Measurements from ENCODE around the gene INTS11.
A peak's percentile ranks its signal among the peaks of the same experiment; 100 is the strongest.

The INTS11 gene

DNA sequence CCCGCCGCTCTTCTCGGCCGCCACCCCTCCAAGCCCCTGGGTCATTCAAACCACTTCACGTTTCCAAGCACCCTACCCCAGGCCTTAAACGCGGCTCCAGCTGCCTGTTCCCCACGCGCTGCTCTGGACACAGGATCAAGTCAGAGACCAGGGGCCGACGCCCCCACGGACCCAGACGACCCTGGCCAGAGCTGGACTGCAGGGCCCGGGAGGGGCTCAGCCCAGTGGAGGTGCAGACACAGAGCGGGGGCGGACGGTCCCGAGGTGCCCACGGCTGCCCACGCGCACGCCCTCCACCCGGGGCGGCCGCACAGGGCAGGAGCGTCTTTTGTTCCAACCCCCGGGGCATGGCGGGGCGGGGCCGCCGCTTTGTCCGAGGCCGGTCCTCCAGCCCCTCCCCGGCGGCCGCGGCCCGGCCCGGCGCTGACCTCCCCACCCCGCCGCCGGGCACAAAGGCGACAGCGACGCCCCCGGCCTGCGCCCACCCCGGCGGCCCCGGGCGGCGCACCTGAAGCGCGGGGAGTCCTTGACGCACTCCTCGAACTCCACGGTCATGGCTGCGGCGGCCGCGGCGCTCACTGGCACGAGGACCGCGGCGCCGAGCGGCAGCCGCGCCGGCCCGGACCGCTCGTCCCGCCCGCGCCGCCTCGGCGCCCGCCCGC lies 17.1 kb downstream of the INTS11 start (continued):
- TF ChIP-seq, protein P1, sequence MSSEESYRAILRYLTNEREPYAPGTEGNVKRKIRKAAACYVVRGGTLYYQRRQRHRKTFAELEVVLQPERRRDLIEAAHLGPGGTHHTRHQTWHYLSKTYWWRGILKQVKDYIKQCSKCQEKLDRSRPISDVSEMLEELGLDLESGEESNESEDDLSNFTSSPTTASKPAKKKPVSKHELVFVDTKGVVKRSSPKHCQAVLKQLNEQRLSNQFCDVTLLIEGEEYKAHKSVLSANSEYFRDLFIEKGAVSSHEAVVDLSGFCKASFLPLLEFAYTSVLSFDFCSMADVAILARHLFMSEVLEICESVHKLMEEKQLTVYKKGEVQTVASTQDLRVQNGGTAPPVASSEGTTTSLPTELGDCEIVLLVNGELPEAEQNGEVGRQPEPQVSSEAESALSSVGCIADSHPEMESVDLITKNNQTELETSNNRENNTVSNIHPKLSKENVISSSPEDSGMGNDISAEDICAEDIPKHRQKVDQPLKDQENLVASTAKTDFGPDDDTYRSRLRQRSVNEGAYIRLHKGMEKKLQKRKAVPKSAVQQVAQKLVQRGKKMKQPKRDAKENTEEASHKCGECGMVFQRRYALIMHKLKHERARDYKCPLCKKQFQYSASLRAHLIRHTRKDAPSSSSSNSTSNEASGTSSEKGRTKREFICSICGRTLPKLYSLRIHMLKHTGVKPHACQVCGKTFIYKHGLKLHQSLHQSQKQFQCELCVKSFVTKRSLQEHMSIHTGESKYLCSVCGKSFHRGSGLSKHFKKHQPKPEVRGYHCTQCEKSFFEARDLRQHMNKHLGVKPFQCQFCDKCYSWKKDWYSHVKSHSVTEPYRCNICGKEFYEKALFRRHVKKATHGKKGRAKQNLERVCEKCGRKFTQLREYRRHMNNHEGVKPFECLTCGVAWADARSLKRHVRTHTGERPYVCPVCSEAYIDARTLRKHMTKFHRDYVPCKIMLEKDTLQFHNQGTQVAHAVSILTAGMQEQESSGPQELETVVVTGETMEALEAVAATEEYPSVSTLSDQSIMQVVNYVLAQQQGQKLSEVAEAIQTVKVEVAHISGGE (tag by site-specific recombination; conservative IDR thresholded peaks at IDR 0.05; ENCODE audit: low read depth), result no peak
- no peak for TF ChIP-seq ZNF114 (tag by site-specific recombination; IDR thresholded peaks at IDR 0.05)
- TF ChIP-seq ZNF2 (tag by site-specific recombination; IDR thresholded peaks at IDR 0.05), result no peak; the same call in 1 of the 2 replicates
- TF ChIP-seq FEZF1 (tag by site-specific recombination; IDR thresholded peaks at IDR 0.05), result no peak
- no peak for TF ChIP-seq ZBTB1 (tag by site-specific recombination; IDR thresholded peaks at IDR 0.05)
- TF ChIP-seq ZNF416 (tag by site-specific recombination; IDR thresholded peaks at IDR 0.05), result no peak
- peak; percentile 77 for TF ChIP-seq BCL11A (tag by site-specific recombination; IDR thresholded peaks at IDR 0.05; ENCODE audit: low read depth)
- TF ChIP-seq ZNF561 (tag by site-specific recombination; IDR thresholded peaks at IDR 0.05; ENCODE audit: borderline replicate concordance), result no peak
- TF ChIP-seq ZNF174 (tag by site-specific recombination; IDR thresholded peaks at IDR 0.05), result no peak
- TF ChIP-seq ZNF324 (tag by site-specific recombination; IDR thresholded peaks at IDR 0.05), result no peak
- TF ChIP-seq ZNF175 (tag by site-specific recombination; IDR thresholded peaks at IDR 0.05), result no peak
- TF ChIP-seq ZNF747 (tag by site-specific recombination; IDR thresholded peaks at IDR 0.05), result no peak
- no peak for TF ChIP-seq ZNF138 (tag by site-specific recombination; IDR thresholded peaks at IDR 0.05; ENCODE audit: borderline replicate concordance)
- peak; percentile 83 for TF ChIP-seq HIC1 (tag by site-specific recombination; IDR thresholded peaks at IDR 0.05)
- no peak for TF ChIP-seq ELK4 (IDR thresholded peaks at IDR 0.05; ENCODE audit: borderline replicate concordance, low read depth, low read length)
- no peak; the same call in 1 of the 2 replicates for TF ChIP-seq ZBTB48 (tag by site-specific recombination; IDR thresholded peaks at IDR 0.05)
- TF ChIP-seq ZNF514 (tag by site-specific recombination; IDR thresholded peaks at IDR 0.05), result no peak
- peak; percentile 87 for TF ChIP-seq EGR2 (tag by site-specific recombination; IDR thresholded peaks at IDR 0.05; ENCODE audit: low read depth)
- peak; percentile 48; the same call in 1 of the 2 replicates for TF ChIP-seq GLIS2 (tag by site-specific recombination; IDR thresholded peaks at IDR 0.05)
- TF ChIP-seq SP2 (tag by site-specific recombination; IDR thresholded peaks at IDR 0.05), result peak; percentile 52
- TF ChIP-seq YY2 (tag by site-specific recombination; IDR thresholded peaks at IDR 0.05), result no peak
- no peak for TF ChIP-seq ZNF426 (tag by site-specific recombination; IDR thresholded peaks at IDR 0.05)
- TF ChIP-seq ZSCAN30 (tag by site-specific recombination; IDR thresholded peaks at IDR 0.05), result no peak
- TF ChIP-seq, protein P2, sequence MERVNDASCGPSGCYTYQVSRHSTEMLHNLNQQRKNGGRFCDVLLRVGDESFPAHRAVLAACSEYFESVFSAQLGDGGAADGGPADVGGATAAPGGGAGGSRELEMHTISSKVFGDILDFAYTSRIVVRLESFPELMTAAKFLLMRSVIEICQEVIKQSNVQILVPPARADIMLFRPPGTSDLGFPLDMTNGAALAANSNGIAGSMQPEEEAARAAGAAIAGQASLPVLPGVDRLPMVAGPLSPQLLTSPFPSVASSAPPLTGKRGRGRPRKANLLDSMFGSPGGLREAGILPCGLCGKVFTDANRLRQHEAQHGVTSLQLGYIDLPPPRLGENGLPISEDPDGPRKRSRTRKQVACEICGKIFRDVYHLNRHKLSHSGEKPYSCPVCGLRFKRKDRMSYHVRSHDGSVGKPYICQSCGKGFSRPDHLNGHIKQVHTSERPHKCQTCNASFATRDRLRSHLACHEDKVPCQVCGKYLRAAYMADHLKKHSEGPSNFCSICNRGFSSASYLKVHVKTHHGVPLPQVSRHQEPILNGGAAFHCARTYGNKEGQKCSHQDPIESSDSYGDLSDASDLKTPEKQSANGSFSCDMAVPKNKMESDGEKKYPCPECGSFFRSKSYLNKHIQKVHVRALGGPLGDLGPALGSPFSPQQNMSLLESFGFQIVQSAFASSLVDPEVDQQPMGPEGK (tag by site-specific recombination; IDR thresholded peaks at IDR 0.05), result peak; percentile 60; the same call in 1 of the 2 replicates
- TF ChIP-seq ZNF530 (tag by site-specific recombination; IDR thresholded peaks at IDR 0.05; ENCODE audit: low read depth), result no peak
- TF ChIP-seq ZNF449 (tag by site-specific recombination; IDR thresholded peaks at IDR 0.05), result no peak
- TF ChIP-seq ZBTB7A (tag by site-specific recombination; IDR thresholded peaks at IDR 0.05; ENCODE audit: low read depth), result 0 out of 2 replicates have a peak, but pooled peaks have one; percentile 17
- TF ChIP-seq KLF9 (tag by site-specific recombination; IDR thresholded peaks at IDR 0.05; ENCODE audit: low read depth), result 0 out of 2 replicates have a peak, but pooled peaks have one; percentile 23
- TF ChIP-seq, protein P3, sequence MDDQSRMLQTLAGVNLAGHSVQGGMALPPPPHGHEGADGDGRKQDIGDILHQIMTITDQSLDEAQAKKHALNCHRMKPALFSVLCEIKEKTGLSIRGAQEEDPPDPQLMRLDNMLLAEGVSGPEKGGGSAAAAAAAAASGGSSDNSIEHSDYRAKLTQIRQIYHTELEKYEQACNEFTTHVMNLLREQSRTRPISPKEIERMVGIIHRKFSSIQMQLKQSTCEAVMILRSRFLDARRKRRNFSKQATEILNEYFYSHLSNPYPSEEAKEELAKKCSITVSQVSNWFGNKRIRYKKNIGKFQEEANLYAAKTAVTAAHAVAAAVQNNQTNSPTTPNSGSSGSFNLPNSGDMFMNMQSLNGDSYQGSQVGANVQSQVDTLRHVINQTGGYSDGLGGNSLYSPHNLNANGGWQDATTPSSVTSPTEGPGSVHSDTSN (CRISPR knock-in tag; IDR thresholded peaks at IDR 0.05), result no peak

Data from HEK293 (cell line).